Neural cell (in vitro differentiated cells): Measurements from ENCODE around the gene TNFRSF19. TPM values are rescaled to one million over a fixed set of nuclear protein-coding genes. Genes with fewer than 3 reads are reported as not detected.

Experiments
- H2AFZ ChIP-seq: fragments of 200-600, 300-800 bp; sonication (generic), shearing (Covaris generic); 2 replicates; pipeline ENCODE4 v1.6.0; 2014; ENCODE audit warnings: low read depth, mild to moderate bottlenecking, antibody characterized with exemption, low read length, moderate library complexity
- H3F3A ChIP-seq: fragments of 200-600 bp; shearing (Covaris generic); 2 replicates; pipeline ENCODE4 v1.6.1; 2016; ENCODE audit warnings: mild to moderate bottlenecking, moderate library complexity, mixed read lengths, antibody characterized with exemption, low read length; ENCODE audit not compliant: insufficient read depth, poor library complexity, severe bottlenecking
- H3K27ac ChIP-seq: fragments of 200-600, 300-800 bp; sonication (generic), shearing (Covaris generic); 2 replicates; pipeline ENCODE4 v1.5.1; 2014; ENCODE audit warnings: mild to moderate bottlenecking, low read length, moderate library complexity
- H3K27me3 ChIP-seq: fragments of 300-800, 200-600 bp; sonication (generic), shearing (Covaris generic); 2 replicates; pipeline ENCODE4 v1.6.0; 2014; ENCODE audit warnings: mild to moderate bottlenecking, low read depth, low read length, moderate library complexity; ENCODE audit not compliant: insufficient read depth
- H3K36me3 ChIP-seq: fragments of 300-800, 200-600 bp; sonication (generic), shearing (Covaris generic); 2 replicates; pipeline ENCODE4 v1.5.1; 2014; ENCODE audit warnings: mild to moderate bottlenecking, antibody characterized with exemption, low read length, moderate library complexity; ENCODE audit not compliant: insufficient read depth
- H3K4me2 ChIP-seq: fragments of 300-800, 200-600 bp; sonication (generic), shearing (Covaris generic); 2 replicates; pipeline ENCODE4 v1.6.0; 2014; ENCODE audit warnings: mild to moderate bottlenecking, low read length
- H3K4me3 ChIP-seq: fragments of 300-800, 200-600 bp; sonication (generic), shearing (Covaris generic); 2 replicates; pipeline ENCODE4 v1.5.1; 2014; ENCODE audit warnings: mild to moderate bottlenecking, low read length, moderate library complexity
- H3K79me2 ChIP-seq: fragments of 200-600 bp; shearing (Covaris generic); replicated peaks from 2 replicates; pipeline ENCODE4 v1.6.0; 2014; ENCODE audit warnings: mild to moderate bottlenecking, low read length, moderate library complexity; ENCODE audit not compliant: insufficient read depth
- H3K9ac ChIP-seq: fragments of 300-800, 200-600 bp; sonication (generic), shearing (Covaris generic); 2 replicates; pipeline ENCODE4 v1.6.1; 2016; ENCODE audit warnings: mild to moderate bottlenecking, low read length, mixed read lengths
- H3K9me2 ChIP-seq: fragments of 200-600 bp; shearing (Covaris generic); 2 replicates; pipeline ENCODE4 v1.6.1; 2016; ENCODE audit warnings: mild to moderate bottlenecking, low read length, mixed read lengths; ENCODE audit not compliant: insufficient read depth
- H3K9me3 ChIP-seq: fragments of 200-600, 300-800 bp; sonication (generic), shearing (Covaris generic); 2 replicates; pipeline ENCODE4 v1.6.1; 2016; ENCODE audit warnings: mild to moderate bottlenecking, mixed run types, low read length, moderate library complexity, mixed read lengths
- H4K20me1 ChIP-seq: fragments of 200-600 bp; shearing (Covaris generic); 2 replicates; pipeline ENCODE4 v1.6.1; 2016; ENCODE audit warnings: mild to moderate bottlenecking, mixed run types; ENCODE audit not compliant: insufficient read depth
- EP300 ChIP-seq: fragments of 450-650 bp; conservative IDR thresholded peaks from 2 replicates; pipeline ENCODE4 v1.6.1; 2014; ENCODE audit warnings: antibody characterized with exemption, mild to moderate bottlenecking, moderate library complexity; ENCODE audit not compliant: poor library complexity, severe bottlenecking
- EZH2 ChIP-seq: fragments of 200-600, 300-800 bp; shearing (Covaris generic), sonication (generic); IDR thresholded peaks from 2 replicates; pipeline ENCODE4 v1.6.1; 2014; ENCODE audit warnings: antibody characterized with exemption, low read length, borderline replicate concordance, mild to moderate bottlenecking; ENCODE audit not compliant: insufficient read depth, poor library complexity, severe bottlenecking
- MXI1 ChIP-seq: fragments of 450-650 bp; conservative IDR thresholded peaks from 2 replicates; pipeline ENCODE4 v1.6.1; 2014; ENCODE audit warnings: antibody characterized with exemption, mild to moderate bottlenecking; ENCODE audit not compliant: poor library complexity, severe bottlenecking
- POLR2AphosphoS5 ChIP-seq: IDR thresholded peaks from 2 replicates; pipeline ENCODE4 v1.6.1; 2012
- SMC3 ChIP-seq: fragments of 450-650 bp; conservative IDR thresholded peaks from 2 replicates; pipeline ENCODE4 v1.6.1; 2014; ENCODE audit warnings: antibody characterized with exemption, mild to moderate bottlenecking, moderate library complexity; ENCODE audit not compliant: poor library complexity
- TAF1 ChIP-seq: IDR thresholded peaks from 2 replicates; pipeline ENCODE4 v1.6.1; 2012; ENCODE audit warnings: low read depth
- polyA plus RNA-seq: library from polyadenylated mRNA; depleted of rRNA; stranded (reverse); fragments of >200 nt; gene quantifications from 2 replicates; pipeline ENCODE4 v1.2.3, GENCODE V29; 2014
- TF ChIP-seq, protein P1 (sequence below): IDR thresholded peaks from 2 replicates; pipeline ENCODE4 v1.6.1; 2012; ENCODE audit warnings: borderline replicate concordance
- TF ChIP-seq, protein P2 (sequence below): fragments of 450-650 bp; IDR thresholded peaks from 2 replicates; pipeline ENCODE4 v1.5.1; 2014; ENCODE audit warnings: antibody characterized with exemption, mild to moderate bottlenecking, moderate library complexity; ENCODE audit not compliant: poor library complexity, severe bottlenecking

The TNFRSF19 gene
- polyA plus RNA-seq, 1 donor from 2014 or later, result 3.3 TPM

DNA sequence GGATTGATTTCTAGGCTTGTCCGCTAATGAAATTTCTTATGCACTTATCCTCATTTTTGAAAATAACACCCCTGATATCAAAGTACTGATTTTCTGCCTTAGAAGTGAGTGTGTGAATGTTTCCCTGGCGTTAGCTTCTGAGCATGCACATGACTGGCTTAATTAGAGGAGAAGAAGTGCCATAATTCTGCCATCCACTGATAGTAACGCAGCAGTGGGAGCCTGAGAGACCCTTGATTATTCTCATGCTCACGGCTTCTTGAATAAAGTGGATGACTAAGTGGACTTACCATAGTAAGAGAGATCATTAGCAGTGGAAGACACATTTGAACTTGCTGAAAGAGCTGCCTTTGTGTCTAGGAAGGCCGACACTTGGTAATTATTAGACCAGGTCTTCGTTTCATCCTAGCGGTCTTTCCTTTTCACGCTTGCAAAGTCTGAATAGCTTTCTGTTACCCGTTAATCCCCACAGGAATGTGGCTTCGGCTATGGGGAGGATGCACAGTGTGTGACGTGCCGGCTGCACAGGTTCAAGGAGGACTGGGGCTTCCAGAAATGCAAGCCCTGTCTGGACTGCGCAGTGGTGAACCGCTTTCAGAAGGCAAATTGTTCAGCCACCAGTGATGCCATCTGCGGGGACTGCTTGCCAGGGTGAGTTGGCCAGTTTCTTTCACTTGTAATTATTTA, 45.3 kb downstream of the TNFRSF19 start:
- Histone ChIP-seq H3K9me2 (no peaks in the 10 kb centered on the region), H3K4me3 (no peak overlapping the region), H3K4me2 (no peak overlapping the region), H3K79me2 (no peaks in the 10 kb centered on the region), H3K27me3 (no peaks in the 10 kb centered on the region), H2AFZ (no peak overlapping the region), H3K36me3 (no peaks in the 10 kb centered on the region), H3K9me3 (no peaks in the 10 kb centered on the region), H3K9ac (no peak overlapping the region), H3F3A (no peaks in the 10 kb centered on the region), H3K27ac (no peak overlapping the region), H4K20me1 (no peaks in the 10 kb centered on the region)
- TF ChIP-seq, protein P1, sequence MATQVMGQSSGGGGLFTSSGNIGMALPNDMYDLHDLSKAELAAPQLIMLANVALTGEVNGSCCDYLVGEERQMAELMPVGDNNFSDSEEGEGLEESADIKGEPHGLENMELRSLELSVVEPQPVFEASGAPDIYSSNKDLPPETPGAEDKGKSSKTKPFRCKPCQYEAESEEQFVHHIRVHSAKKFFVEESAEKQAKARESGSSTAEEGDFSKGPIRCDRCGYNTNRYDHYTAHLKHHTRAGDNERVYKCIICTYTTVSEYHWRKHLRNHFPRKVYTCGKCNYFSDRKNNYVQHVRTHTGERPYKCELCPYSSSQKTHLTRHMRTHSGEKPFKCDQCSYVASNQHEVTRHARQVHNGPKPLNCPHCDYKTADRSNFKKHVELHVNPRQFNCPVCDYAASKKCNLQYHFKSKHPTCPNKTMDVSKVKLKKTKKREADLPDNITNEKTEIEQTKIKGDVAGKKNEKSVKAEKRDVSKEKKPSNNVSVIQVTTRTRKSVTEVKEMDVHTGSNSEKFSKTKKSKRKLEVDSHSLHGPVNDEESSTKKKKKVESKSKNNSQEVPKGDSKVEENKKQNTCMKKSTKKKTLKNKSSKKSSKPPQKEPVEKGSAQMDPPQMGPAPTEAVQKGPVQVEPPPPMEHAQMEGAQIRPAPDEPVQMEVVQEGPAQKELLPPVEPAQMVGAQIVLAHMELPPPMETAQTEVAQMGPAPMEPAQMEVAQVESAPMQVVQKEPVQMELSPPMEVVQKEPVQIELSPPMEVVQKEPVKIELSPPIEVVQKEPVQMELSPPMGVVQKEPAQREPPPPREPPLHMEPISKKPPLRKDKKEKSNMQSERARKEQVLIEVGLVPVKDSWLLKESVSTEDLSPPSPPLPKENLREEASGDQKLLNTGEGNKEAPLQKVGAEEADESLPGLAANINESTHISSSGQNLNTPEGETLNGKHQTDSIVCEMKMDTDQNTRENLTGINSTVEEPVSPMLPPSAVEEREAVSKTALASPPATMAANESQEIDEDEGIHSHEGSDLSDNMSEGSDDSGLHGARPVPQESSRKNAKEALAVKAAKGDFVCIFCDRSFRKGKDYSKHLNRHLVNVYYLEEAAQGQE, result no peak
- TF ChIP-seq MXI1, result no peak

DNA sequence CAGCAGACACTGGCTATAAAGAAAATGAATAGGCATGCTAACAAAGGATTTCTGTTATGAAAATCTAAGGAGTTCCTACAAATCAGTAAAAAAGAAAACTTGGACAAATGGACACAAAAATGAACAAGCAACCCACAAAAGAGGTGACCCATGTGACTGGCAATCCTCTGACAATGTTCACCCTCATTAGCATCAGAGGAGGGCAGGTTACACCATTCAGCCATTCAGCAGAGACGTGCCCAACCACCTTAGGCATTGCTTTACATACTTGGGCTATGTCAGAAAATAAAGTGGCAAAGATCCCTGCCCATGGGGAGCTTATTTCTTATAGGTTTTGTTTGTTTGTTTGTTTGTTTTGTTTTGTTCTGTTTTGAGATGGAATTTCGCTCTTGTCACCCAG, 46.0 kb downstream of the TNFRSF19 start:
- Histone ChIP-seq H3K9ac (no peak overlapping the region), H3K9me3 (no peaks in the 10 kb centered on the region), H4K20me1 (no peaks in the 10 kb centered on the region), H3K36me3 (no peaks in the 10 kb centered on the region), H3K79me2 (no peaks in the 10 kb centered on the region), H3K4me2 (no peak overlapping the region), H3K27me3 (no peaks in the 10 kb centered on the region), H3K4me3 (no peak overlapping the region), H3K9me2 (no peaks in the 10 kb centered on the region), H2AFZ (no peak overlapping the region), H3K27ac (no peak overlapping the region), H3F3A (no peaks in the 10 kb centered on the region)
- TF ChIP-seq, protein P2, sequence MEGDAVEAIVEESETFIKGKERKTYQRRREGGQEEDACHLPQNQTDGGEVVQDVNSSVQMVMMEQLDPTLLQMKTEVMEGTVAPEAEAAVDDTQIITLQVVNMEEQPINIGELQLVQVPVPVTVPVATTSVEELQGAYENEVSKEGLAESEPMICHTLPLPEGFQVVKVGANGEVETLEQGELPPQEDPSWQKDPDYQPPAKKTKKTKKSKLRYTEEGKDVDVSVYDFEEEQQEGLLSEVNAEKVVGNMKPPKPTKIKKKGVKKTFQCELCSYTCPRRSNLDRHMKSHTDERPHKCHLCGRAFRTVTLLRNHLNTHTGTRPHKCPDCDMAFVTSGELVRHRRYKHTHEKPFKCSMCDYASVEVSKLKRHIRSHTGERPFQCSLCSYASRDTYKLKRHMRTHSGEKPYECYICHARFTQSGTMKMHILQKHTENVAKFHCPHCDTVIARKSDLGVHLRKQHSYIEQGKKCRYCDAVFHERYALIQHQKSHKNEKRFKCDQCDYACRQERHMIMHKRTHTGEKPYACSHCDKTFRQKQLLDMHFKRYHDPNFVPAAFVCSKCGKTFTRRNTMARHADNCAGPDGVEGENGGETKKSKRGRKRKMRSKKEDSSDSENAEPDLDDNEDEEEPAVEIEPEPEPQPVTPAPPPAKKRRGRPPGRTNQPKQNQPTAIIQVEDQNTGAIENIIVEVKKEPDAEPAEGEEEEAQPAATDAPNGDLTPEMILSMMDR, result no peak
- TF ChIP-seq SMC3 (no peak), MXI1 (no peak), EP300 (no peak), EZH2 (no peak), TAF1 (no peak), POLR2AphosphoS5 (no peak)
- TF ChIP-seq, protein P1, result no peak
